Lower leg skin (tissue), 4 donors: ENCODE results near the gene LRP5. TPM values are rescaled to one million over a fixed set of nuclear protein-coding genes. Genes with fewer than 3 reads are reported as not detected.

Experiments
- DNase-seq, 2 donors: peaks; one replicate each; pipeline ENCODE4 v3.0.0-alpha.2; 2019; ENCODE audit warnings: low spot score in 2 of 2
- H3K4me3 ChIP-seq: fragments of 200-600 bp; sonication (generic); 2 replicates; pipeline ENCODE4 v1.5.1; 2017; ENCODE audit warnings: mild to moderate bottlenecking, low read depth; ENCODE audit not compliant: poor library complexity, severe bottlenecking
- POLR2A ChIP-seq, 2 donors: fragments of 450-650 bp; IDR thresholded peaks; one replicate each; pipeline ENCODE4 v1.6.1; 2016 to 2017; ENCODE audit warnings: antibody characterized with exemption in 2 of 2, mild to moderate bottlenecking in 1 of 2, moderate library complexity in 1 of 2
- WGBS, 2 donors: methylation state at CpG; one replicate each; pipeline ENCODE4 v1.1.5; 2018; 5-methylcytosine and 5-hydroxymethylcytosine counted together
- intact Hi-C: fragments of 100-400 bp; cut with DNase I; formaldehyde crosslinking; loops from one replicate; pipeline ENCODE4 v1.15.0; 2023; ENCODE audit warnings: low total_unique reads
- total RNA-seq, 4 donors: library from RNA; depleted of rRNA; stranded (reverse); fragments of >200 nt; gene quantifications; one replicate each; pipeline ENCODE4 v1.1.0, GENCODE V29; 2016
- TF ChIP-seq, protein P1 (sequence below), 3 donors: fragments of 450-650 bp; IDR thresholded peaks; one replicate each; pipeline ENCODE4 v1.5.1; 2016; ENCODE audit warnings: antibody characterized with exemption in 3 of 3, mild to moderate bottlenecking in 3 of 3, moderate library complexity in 2 of 3

Gene LRP5
- total RNA-seq, 4 donors from 2014 or later = 25.0 to 53.5 (median 29.3) TPM

DNA sequence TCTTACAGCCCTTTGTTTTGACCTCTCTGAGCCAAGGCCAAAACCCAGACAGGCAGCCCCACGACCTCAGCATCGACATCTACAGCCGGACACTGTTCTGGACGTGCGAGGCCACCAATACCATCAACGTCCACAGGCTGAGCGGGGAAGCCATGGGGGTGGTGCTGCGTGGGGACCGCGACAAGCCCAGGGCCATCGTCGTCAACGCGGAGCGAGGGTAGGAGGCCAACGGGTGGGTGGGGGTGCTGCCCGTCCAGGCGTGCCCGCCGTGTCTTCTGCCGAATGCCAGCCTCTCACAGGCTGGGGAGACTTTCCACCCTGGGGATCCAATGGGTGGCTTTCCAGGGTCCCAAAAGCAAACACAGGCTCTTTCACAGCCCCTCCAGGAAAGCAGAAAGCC lies 111.1 kb downstream of the LRP5 start:
- WGBS, 2 donors = 89 to 94% methylated on average over 19 to 21 of the region's 21 CpGs
- DNase-seq = no peak
- no peak overlapping the region for H3K4me3 ChIP-seq
- TF ChIP-seq, protein P1, sequence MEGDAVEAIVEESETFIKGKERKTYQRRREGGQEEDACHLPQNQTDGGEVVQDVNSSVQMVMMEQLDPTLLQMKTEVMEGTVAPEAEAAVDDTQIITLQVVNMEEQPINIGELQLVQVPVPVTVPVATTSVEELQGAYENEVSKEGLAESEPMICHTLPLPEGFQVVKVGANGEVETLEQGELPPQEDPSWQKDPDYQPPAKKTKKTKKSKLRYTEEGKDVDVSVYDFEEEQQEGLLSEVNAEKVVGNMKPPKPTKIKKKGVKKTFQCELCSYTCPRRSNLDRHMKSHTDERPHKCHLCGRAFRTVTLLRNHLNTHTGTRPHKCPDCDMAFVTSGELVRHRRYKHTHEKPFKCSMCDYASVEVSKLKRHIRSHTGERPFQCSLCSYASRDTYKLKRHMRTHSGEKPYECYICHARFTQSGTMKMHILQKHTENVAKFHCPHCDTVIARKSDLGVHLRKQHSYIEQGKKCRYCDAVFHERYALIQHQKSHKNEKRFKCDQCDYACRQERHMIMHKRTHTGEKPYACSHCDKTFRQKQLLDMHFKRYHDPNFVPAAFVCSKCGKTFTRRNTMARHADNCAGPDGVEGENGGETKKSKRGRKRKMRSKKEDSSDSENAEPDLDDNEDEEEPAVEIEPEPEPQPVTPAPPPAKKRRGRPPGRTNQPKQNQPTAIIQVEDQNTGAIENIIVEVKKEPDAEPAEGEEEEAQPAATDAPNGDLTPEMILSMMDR (IDR thresholded peaks at IDR 0.05) = no peak
- intact Hi-C loops = no loop called here

DNA sequence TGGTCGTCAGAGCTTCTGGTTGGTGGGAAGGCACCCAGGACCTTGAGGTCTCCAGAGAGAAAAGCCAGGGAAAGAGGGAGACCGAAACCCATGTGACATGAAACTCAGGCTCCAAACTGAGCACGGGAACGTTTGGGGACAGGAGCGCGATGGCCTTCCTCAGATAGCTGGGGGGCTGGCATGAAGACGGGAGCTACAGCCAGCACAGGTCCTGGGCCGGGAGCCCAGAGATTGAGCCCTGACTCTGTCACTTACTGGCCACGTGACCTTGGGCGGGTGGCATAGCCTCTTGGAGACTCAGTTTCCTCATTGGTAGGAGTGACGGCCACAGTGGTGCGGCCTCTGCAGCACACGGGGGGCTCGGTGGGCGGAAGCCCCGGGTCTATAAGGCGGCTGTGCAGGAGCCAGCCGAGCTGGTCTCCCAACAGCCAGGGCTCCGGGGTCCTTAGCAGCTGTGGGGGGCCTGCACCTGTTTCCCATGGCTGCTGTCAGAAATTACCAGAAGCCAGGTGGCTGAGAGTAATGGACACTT lies 111.8 kb downstream of the LRP5 start:
- WGBS, 2 donors = 95% methylated on average over 18 to 19 of the region's 19 CpGs
- H3K4me3 ChIP-seq = no peak overlapping the region
- TF ChIP-seq, protein P1 (IDR thresholded peaks at IDR 0.05) = no peak
- no peak for TF ChIP-seq POLR2A (IDR thresholded peaks at IDR 0.05)
- no peak for DNase-seq
- intact Hi-C loops = no loop called here

DNA sequence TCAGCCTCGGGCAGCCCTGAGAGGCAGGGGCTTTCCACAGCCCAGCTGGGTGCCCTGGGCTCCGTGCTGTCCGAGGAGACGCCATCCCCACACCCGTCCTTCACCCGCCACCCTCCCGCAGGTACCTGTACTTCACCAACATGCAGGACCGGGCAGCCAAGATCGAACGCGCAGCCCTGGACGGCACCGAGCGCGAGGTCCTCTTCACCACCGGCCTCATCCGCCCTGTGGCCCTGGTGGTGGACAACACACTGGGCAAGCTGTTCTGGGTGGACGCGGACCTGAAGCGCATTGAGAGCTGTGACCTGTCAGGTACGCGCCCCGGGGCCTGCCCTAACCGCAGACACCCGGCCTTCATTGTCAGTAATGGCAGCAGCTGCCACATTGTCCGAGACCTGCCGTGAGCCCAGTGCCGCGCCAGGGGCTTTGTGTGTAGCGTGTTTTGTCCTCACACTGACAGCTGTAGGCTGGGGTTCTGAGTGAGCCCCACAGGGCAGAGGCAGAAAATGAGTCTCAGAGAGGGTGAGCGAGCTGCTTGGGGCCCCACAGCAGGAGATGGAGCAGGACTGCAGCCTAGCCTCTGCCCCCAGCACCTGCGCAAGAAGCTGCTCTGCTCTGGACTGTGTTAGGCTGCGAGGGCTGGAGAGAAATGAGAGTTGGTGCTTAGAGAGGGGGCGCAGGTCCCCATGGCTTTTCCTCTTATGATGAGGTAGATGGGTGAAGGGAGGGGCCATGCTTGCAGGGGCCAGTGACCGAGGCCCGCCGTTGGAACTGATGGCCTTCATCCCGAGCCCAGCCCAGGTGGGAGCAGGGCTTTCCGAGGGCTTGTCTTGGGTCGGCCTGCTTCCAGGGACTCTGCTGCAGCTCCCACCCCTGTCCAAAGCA lies 112.8 kb downstream of the LRP5 start:
- 94 to 97% methylated on average over 27 to 36 of the region's 40 CpGs for WGBS, 2 donors
- intact Hi-C loops = no loop called here
- H3K4me3 ChIP-seq = no peak overlapping the region
- DNase-seq = no peak
- TF ChIP-seq, protein P1 (IDR thresholded peaks at IDR 0.05) = no peak
- TF ChIP-seq POLR2A (IDR thresholded peaks at IDR 0.05) = no peak

DNA sequence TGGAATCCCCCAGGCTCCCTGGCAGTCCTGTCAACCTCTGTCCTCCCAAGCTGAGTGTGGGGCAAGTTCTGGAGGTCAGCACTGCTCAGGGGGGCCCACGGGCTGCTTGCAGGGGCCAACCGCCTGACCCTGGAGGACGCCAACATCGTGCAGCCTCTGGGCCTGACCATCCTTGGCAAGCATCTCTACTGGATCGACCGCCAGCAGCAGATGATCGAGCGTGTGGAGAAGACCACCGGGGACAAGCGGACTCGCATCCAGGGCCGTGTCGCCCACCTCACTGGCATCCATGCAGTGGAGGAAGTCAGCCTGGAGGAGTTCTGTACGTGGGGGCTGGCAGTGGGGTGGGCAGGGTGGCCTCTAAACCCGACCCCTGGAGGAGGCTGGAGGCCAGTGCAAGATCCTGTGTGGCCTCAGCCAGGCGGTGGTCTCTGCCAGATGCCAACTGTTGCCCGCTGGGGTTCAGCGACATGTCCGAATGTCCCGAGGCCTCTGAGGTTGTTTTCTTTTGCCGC lies 113.5 kb downstream of the LRP5 start:
- 95 to 96% methylated on average over 19 to 21 of the region's 21 CpGs for WGBS, 2 donors
- H3K4me3 ChIP-seq = no peak overlapping the region
- TF ChIP-seq POLR2A (IDR thresholded peaks at IDR 0.05) = no peak
- TF ChIP-seq, protein P1 (IDR thresholded peaks at IDR 0.05) = no peak

DNA sequence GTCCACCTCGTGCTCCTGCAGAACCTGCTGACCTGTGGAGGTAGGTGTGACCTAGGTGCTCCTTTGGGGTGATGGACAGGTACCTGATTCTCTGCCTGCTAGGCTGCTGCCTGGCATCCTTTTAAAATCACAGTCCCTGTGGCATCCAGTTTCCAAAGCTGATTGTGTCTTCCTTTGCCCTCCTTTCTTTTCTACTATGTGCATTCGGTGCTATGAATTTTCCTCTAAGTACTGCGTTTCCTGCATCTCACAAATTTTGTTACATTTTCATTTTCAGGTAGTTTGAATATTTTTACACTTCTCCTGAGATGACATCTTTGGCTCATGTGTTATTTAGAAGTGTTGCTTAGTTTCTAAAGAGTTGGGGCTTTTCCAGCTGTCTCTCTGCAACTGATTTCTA lies 117.3 kb downstream of the LRP5 start:
- intact Hi-C loops = no loop called here
- TF ChIP-seq POLR2A (IDR thresholded peaks at IDR 0.05) = no peak
- TF ChIP-seq, protein P1 (IDR thresholded peaks at IDR 0.05) = no peak
- H3K4me3 ChIP-seq = no peak overlapping the region
- DNase-seq = no peak
- 97 to 98% methylated on average over 3 of the region's 3 CpGs for WGBS, 2 donors

More for the DNA sequence above, 113.5 kb downstream of the LRP5 start:
- intact Hi-C loops = no loop called here
- no peak for DNase-seq
